ENCODE data around the gene ARHGAP26. TPM values are rescaled to one million over a fixed set of nuclear protein-coding genes. Genes with fewer than 3 reads are reported as not detected.
A peak's percentile ranks its signal among the peaks of the same experiment; 100 is the strongest.

The ARHGAP26 gene
- total and polyA plus RNA-seq, 2 of the 4 experiments (the other 2 are of a cell fraction), result 0.54 to 0.56 TPM

GRCh38 chr5:142753116-142753631, 17.0 kb upstream of the ARHGAP26 start:
- ATAC-seq (ENCODE audit: low read depth), result no peak
- no peaks in the 10 kb centered on the region for H3K9me3 ChIP-seq (ENCODE audit: control insufficient read depth, insufficient read depth, low read length)
- H3K4me3 ChIP-seq (ENCODE audit: insufficient read depth, low read depth, low read length), result no peak overlapping the region
- H4K20me1 ChIP-seq (ENCODE audit: insufficient read depth, low read length), result no peaks in the 10 kb centered on the region
- no peak overlapping the region for H3K9ac ChIP-seq (ENCODE audit: low read depth, low read length)
- H3K18ac ChIP-seq (ENCODE audit: low read depth, low read length), result no peak overlapping the region
- peaks cover 3% of the 10 kb centered on the region; the same call in 1 of the 2 replicates for H3K9me1 ChIP-seq (ENCODE audit: insufficient read depth, low read length)
- H2BK20ac ChIP-seq (ENCODE audit: low read depth, low read length), result no peak overlapping the region
- H3K4me2 ChIP-seq (ENCODE audit: low read depth, low read length), result no peak overlapping the region
- no peak for TF ChIP-seq SMC3 (IDR thresholded peaks at IDR 0.05; ENCODE audit: low read depth, low read length)
- TF ChIP-seq CEBPB (IDR thresholded peaks at IDR 0.05; ENCODE audit: low read depth, low read length), result peak; percentile 63
- no peak overlapping the region for H2AFZ ChIP-seq (replicated peaks; ENCODE audit: low read length, poor library complexity)
- H3K27me3 ChIP-seq (ENCODE audit: control insufficient read depth, insufficient read depth, low read length), result peaks cover 12% of the 10 kb centered on the region
- in situ Hi-C loops (cut with MboI; ENCODE audit: low sequenced_read_pairs) (no loop called here), intact Hi-C loops (cut with micrococcal nuclease) (no loop called here), dilution Hi-C loops (cut with HindIII; ENCODE audit: low sequenced_read_pairs, unreplicated experiment) (no loop called here)
- no peak overlapping the region for H4K5ac ChIP-seq (ENCODE audit: low read depth, low read length)
- ChIA-PET CTCF (interaction anchor here (0.7 to 0.9 kb wide), 2 partner anchors 17 to 1434 kb away, joined by 3 read pairs; partner anchors contain the start of gene ARHGAP26), POLR2A (ENCODE audit: unreplicated experiment) (interaction anchor here (0.6 kb wide), 1 partner anchor 114 kb away, joined by 3 read pairs; no protein-coding TSS in a partner anchor)
- H3K4me1 ChIP-seq (ENCODE audit: control insufficient read depth, insufficient read depth, low read length), result peaks cover 3% of the 10 kb centered on the region; the same call in 1 of the 2 replicates
- no peak overlapping the region for H2BK15ac ChIP-seq (ENCODE audit: low read depth, low read length)
- no peak overlapping the region for H2BK5ac ChIP-seq (ENCODE audit: low read depth, low read length, poor library complexity, severe bottlenecking)
- no peak for DNase-seq
- H2AK5ac ChIP-seq (ENCODE audit: low read depth, low read length), result no peak overlapping the region
- H3K79me1 ChIP-seq (ENCODE audit: low read depth in 1 of 2, low read length in 2 of 2), result no peaks in the 10 kb centered on the region
- no peak overlapping the region for H3K14ac ChIP-seq (replicated peaks; ENCODE audit: low read depth, low read length)
- no peak overlapping the region for H2AK9ac ChIP-seq (replicated peaks; ENCODE audit: low read depth, low read length, poor library complexity)
- H3K4ac ChIP-seq (ENCODE audit: low read depth, low read length), result no peak overlapping the region
- H3K23ac ChIP-seq (ENCODE audit: low read depth, low read length), result peak overlapping the region; percentile 67; the same call in 1 of the 2 replicates
- no CpG with 5 or more reads among the region's 3 CpGs for WGBS, 2 experiments (ENCODE audit: extremely low coverage in 2 of 2, insufficient read length in 1 of 2)
- no peak overlapping the region for H4K8ac ChIP-seq (ENCODE audit: low read depth in 2 of 2, low read length in 2 of 2)
- BruUV-seq (replicated peaks), result no TSS peak
- H2BK120ac ChIP-seq (ENCODE audit: low read depth, low read length), result no peak overlapping the region
- H4K91ac ChIP-seq (ENCODE audit: insufficient read depth, low read depth, low read length), result no peak overlapping the region
- no peak overlapping the region for H3K56ac ChIP-seq (ENCODE audit: extremely low read depth, insufficient read depth, low read length)
- H3K36me3 ChIP-seq (ENCODE audit: control insufficient read depth, insufficient read depth, low read length), result no peaks in the 10 kb centered on the region
- H3K27ac ChIP-seq (ENCODE audit: insufficient read depth, low read length), result no peak overlapping the region
